GM12892 (cell line): ENCODE data around the gene COX5A.
A peak's percentile ranks its signal among the peaks of the same experiment; 100 is the strongest.

Experiments used
- DNase-seq: peaks from one replicate; pipeline ENCODE4 v3.0.0; 2011; ENCODE audit not compliant: insufficient read length
- FAIRE-seq: peaks from 2 replicates; lab custom pipeline; 2011; peaks lifted over from hg19 to GRCh38; lab: Jason Lieb, UNC
- POLR2A ChIP-seq: IDR thresholded peaks from 2 replicates; pipeline ENCODE4 v1.6.1; 2011; ENCODE audit warnings: low read depth, low read length, control low read depth
- POLR2AphosphoS5 ChIP-seq: IDR thresholded peaks from 2 replicates; pipeline ENCODE4 v1.6.1; 2011; ENCODE audit warnings: low read depth, low read length, control low read depth
- TAF1 ChIP-seq: IDR thresholded peaks from 2 replicates; pipeline ENCODE4 v1.6.1; 2011; ENCODE audit warnings: low read depth, mild to moderate bottlenecking, control low read depth, low read length, borderline replicate concordance

Gene COX5A

DNA sequence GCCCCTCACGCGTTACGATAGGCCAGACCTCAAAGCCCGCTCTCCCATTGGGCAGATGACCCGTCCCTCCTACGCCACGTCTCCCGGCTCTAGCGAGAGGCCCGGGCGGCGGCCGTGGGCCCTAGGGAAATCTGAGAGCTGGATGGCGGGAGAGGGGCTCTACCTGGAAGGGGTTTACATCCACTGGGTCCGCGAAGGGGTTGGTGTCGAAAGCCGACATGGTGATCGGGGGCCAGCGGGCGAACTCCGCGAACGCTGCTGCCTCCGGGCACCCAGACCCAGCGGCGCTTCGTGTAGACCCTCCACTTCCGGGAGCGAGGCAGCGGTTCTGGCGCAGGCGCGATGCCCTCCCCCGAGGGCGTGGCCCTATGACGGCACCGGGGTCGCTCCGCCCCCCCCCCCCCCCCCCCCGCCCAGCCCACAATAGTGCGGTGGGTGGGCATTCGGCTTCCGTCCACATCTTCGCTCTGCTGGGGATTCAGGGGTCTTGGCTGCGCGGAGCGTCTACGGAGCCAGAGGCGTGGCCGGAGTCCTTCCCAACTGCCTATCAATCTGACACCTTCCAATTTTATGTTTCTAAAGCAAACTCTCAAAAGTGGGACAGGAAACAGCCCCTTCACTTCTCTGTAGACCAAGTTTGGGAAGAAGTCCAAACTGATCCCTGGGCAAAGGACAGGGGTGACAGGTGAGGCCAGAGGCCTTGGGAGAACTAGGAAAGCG is 64.7 kb downstream of the COX5A start, which contains the start of gene SCAMP2:
Gene SCAMP2, minus strand, starts transcription at position 330 of the 720 bp plus-strand sequence. Its CDS starts 110 bp downstream, at position 220.
- DNase-seq: peak; percentile 94
- TF ChIP-seq POLR2A (peak; percentile 87), POLR2AphosphoS5 (peak; percentile 88), TAF1 (no peak; the same call in none of the 2 replicates)
- FAIRE-seq: peak; percentile 76

DNA sequence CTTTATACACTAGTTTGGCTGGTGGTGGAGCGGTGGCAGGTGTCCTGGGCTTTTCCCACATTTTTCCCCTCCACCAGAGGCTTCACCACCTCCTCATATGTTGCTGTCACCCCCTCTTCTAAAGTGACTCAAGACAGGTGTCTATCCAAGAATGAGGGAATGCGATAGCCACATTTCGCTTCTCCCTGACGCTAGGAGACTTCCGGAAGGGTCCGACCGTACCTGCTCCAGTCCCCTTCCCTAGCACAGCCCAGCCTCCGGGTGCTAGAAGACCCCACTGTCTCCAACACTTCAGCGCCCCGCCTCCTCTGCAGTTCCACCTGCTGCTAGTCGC is 65.2 kb downstream of the COX5A start:
- TF ChIP-seq POLR2A (0 out of 2 replicates have a peak, but pooled peaks have one; percentile 73), POLR2AphosphoS5 (no peak; the same call in 1 of the 2 replicates)
- DNase-seq (no peak), FAIRE-seq (no peak)

DNA sequence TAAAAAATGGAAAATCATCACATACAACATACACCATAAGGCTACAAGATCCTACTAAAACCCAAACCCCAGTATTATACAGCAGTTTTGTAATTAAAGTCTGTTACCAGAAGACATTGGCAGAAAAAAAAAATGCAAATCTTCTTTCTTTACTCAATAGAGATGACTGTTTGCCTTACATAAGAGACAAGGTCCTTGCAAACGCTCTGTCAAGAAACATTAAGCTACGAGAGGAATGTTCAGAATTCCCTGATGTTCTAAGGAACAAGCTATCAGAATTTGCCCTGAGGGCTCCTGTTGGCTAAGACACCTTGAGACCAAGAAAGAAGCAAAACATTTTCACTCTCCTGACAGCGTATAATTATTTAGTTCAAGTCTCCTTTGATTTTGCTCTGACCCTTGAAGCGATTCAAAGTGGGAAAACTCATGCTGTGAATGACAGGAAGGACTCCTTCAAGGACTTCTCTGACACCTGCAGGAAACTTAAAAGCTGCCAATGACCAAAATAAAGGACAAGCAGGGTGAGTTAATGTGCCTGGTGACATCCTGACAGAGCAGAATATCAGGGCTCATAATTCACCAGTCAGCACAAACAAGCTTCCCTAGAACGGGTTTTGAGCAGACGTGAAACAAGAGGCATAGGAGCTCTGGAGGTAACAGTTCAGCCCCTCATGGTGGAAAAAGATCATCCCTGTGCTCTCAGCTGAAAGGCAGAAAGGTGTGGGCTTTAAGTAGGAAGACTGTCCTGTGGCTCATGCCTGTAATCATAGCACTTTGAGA is 67.2 kb downstream of the COX5A start:
- FAIRE-seq (peak; percentile 51), DNase-seq (no peak)
- TF ChIP-seq TAF1 (no peak), POLR2AphosphoS5 (no peak)
